HG02759 (cell line): ENCODE results near the gene FAM124B.
"Not testable (repeated sequence)": the region's sequence is repeated elsewhere in the genome, so short reads cannot be mapped to it uniquely, and the experiment has no call there.

Experiments used
- ATAC-seq: cut with Tn5 transposase; IDR thresholded peaks from one replicate; pipeline ENCODE4 v1.9.1; 2021; ENCODE audit warnings: mild to moderate bottlenecking, moderate library complexity; ENCODE audit not compliant: unreplicated experiment

The FAM124B gene

DNA sequence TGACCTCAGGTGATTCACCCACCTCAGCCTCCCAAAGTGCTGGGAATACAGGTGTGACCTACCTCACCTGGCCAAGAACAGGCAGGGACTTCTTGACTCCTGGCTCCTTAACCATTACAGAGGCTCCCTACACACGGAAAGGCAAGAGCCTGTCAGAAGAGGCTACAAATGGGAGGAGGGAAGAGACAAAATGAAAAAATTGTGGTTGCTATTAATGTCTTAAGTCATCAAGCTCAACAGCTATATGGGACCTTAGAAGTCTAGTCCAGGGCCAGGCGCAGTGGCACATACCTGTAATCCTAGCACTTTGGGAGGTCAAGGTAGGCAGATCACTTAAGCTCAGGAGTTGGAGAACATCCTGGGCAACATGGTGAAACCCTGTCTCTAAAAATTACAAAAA lies 11.5 kb upstream of the FAM124B start:
- no peak for ATAC-seq

DNA sequence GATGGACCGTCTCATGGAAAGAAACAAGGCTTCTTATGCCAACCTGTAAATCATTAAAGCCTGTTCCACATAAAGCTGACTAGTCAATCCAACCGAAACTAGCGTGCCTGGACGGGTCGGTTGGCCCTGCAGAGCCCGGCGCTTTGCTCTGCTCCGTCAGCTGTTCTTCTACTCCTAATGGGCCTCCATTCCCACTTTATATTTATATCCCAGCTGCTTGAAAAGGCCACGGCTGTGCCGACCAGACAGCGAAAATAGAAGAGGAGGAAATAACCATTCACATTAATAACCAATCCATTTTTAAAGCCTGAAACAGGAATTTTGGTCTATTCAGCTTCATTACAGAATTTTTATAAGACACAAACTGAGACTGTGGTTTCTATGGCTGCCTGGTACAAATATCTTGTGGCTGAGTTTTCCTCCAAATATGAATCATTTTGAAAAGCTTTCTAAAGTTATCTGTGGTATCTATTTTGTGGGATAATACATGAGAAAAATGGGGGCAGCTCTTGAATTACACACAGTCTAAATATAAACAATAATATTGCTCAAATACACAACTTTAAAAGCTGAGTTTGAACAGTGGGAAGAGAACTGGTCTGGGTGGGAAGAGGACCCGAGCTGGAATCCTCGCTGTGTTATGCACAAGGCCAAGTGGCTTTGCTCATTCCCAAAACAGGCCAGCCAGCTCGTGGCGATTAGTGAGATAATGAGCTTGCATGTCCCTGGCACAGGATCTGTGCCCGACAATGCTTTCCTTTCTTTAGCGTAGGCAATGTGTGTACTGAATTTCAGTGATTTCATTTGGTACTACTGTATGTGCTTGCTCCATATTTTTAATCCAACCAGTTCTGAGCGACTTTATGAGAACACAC lies 10.5 kb upstream of the FAM124B start:
- ATAC-seq: no peak

DNA sequence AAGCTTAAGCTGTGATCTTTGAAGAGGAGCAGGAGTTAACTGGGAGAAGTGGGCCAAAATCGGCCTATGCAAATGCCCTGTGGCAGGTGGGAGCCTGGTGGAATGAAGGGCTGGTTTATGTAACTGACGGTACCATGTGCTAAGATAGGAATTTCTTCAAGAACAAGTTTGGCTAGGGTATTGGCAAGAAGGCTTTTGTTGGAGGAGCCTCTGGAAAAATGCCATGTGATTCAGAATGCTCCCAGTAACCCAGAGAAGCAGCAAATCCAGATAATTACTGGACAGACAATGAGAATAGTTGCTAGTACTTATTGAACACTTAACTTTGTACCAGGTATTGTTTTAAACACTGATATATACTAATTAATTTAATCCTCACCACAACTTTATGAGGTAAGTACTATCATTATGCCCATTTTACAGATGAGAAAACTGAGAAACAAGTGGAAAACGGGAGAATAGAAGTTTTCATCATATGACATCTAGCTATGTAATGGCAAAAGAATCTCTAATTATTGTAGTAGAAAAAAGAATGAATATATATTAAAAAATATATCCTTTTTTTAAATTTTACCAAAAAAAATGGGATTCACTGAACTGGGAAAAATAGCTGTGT lies 9.1 kb upstream of the FAM124B start:
- no peak for ATAC-seq

DNA sequence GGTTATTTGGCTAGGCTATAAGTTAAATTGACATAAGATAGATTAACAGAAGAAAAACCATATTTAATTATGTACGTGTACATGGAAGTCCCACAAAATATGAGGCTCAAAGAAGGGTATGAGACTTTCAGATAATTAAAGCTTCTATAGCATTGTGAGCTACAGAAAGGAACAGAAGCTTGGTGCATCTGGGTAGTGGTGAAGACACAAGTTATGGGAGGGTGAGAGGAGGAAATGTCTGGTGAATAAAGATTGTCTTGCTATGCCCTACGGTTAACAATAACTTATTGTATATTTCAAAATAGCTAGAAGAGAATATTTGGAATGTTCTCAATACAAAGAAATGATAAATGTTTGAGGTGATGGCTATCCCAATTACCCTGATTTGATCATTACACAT lies 6.8 kb upstream of the FAM124B start:
- no peak for ATAC-seq

DNA sequence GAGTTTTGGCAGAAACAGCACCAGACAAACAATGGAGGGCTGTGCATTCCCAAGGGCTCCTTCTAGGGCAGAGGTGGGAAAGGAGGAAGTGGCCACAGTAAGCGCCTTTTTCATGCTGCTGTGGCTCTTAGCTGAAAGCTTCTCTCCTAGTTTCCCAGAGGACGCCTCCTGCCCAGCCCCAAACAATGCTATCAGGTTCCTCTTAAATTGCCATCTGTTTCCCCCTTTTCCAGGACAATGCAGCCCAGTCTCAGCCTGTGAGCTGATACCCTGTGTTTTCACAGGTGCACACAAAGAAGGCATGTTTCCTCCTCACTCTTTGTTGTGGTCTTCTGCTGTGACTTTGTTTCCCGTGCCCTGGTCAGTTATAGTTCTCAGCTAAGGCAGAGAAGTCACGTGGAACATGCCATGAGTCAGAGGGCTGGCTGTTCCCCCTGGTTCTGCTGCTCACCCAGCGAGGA lies 5.4 kb upstream of the FAM124B start:
- ATAC-seq: no peak

DNA sequence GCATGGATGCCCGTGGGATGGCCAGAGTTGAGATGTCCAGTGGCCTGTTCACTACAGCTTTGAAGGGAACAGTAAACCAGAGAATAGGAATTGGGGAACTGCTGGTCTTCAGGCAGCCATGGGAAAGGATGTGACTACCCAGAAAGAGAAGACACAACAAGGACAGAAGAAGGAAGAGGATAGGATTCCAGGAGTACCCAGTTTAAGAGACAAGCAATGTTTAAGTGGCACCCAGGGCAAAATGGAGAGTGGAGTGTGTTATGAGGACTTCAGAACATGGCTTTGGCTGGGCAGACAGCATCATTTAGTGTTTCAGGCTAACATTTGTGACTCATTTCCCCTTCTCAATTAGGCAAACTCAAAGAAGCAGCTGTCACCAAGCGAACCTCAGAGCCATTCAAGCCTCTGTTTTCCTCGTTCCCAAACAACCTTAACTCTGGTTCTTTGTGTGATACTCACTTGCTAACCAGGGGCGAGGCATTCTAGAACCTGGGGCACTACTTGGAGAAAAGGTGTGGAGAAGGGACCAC lies 4.0 kb upstream of the FAM124B start:
- ATAC-seq: no peak

DNA sequence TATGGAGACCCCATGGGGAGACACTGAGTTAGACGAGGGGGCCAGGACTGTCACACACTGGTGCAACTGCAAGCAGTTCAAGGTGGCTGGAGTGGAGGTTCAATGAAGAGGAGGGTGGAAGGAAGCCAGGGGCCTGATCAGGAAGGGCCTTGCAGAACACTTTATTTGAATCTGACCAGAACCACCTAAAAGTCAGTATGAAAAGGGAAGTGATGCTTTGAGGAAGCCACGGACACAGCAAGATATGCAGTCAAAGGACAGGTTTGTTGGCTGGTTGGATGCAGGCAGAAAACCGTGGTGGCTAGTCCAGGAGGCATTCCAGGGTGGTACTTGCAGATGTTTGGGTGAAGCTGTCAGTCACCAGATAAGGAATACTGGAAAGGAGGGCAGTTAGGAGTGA lies 3.5 kb upstream of the FAM124B start:
- peak; percentile 58 for ATAC-seq

DNA sequence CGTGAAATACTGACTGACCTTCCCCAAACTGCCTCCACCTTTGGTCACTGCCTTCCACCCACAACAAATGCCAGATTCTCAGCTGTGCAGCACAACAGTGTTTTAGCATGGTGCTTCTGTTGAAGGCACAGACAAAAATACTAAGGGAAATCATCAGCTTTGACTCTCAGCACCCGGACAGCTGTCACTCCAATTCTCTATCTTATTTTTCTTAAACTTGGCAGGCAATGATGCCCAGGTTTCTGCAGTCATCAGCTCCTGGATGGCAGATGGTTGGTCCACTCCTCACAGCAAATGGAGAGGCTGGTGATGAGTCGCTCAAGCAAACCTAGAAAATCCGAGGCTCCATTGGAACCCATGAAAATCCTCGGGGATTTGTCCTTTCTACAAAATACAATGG lies 2.9 kb upstream of the FAM124B start:
- no peak for ATAC-seq

DNA sequence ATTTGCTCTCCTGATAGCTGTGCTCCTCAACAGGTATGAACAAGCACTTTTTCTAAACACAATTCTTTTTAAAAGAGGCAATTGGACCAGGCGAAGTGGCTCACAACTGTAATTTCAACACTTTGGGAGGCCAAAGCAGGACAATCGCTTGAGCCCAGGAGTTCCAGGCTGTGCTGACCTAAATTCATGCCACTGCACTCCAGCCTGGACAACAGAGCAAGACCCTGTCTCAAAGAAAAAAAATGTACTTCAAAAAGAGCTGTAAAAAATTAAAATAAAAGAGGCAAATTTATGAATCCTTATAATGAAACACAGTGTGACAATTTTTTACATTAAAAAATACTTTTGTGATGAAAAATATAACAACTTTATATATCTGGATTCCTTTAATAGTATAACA lies 1.8 kb upstream of the FAM124B start:
- no peak for ATAC-seq

DNA sequence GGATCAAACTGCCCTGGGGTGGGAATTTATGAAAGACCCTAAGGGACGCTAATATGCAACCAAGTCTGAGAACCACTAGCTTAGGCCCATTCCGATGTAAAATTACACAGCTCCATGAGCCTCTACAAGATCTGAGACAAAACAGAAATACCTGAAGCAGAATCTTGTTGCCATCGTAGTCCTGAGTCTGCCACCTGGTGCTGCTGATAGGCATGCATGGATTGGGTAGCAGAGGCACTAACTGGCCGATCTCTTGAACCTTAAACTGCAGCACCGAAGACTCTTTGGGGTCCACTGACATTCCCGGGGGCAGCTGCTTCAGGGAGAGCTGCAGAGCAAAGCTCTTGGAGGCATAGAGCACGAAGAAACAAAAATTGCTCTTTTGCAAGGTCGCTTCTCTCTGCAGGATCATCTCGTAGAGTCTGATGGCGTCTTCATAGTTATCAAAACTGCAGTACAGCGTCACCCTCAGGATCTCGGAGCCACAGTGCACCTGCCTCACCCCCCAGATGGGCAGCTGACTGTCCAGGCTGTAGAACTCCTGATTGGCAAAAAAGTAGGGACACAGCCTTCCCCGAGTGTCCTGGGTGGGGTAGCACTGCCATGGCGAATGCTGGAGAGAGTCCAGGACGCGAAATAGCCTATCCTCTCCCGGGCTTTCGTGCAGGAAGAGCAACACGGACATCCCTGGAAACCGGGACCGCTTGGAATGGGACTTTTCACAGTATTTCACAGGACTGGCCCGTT lies 848 bp downstream of the FAM124B start:
- ATAC-seq: no peak

DNA sequence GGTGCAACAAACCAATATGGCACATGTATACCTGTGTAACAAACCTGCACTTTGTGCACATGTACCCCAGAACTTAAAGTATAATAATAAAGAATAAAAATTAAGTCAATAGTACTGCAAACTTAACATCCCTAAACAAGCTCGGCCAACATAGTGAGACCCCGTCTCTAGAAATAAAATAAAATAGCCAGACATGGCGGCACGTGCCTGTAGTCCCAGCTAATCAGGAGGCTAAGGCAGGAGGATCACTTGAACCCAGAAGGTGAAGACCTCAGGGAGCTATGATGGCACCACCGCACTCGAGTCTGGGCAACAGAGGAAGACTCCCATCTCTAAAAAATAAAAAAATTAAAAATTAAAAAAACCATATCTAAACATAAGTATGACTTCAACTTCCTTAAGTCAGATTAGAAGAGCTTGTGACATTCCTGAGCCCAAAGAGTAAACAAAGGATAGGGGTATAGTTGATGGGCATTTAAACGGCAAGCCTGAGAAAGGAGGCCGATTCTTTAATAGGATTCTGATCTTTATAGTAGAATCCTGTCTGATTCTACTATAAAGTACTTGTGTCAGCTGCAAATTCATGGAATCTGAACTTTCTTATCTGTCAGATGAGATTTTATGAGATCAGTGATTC lies 1.6 kb downstream of the FAM124B start:
- ATAC-seq: no peak

DNA sequence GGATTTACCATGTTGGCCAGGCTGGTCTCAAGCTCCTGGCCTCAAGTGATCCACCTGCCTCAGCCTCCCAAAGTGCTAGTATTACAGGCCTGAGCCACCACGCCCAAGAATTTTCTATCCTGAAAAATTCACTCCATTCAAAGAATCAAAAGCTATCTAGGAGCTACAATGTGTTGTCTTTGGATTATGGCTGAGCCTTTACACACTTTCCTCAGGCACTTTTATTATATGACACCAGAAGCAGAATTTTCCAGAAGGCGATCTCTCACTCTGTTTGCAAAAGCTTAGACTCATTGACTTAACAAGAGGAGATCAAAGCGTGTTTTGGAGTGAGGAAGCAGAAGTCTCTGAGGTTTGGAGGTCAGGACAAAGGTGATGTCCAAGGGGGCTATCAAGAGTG lies 3.6 kb downstream of the FAM124B start:
- ATAC-seq: no peak

DNA sequence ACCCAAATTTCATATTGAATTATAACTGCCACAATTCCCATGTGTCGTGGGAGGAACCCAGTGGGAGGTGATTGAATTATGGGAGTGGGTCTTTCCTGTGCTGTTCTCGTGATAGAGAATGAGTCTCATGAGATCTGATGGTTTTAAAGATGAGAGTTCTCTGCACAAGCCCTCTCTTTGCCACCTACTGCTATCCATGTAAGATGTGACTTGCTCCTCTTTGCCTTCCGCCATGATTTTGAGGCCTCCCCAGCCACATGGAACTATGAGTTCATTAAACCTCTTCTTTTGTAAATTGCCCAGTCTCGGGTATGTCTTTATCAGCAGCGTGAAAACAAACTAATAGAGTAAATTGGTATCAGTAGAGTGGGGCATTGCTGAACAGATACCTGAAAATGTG lies 4.8 kb downstream of the FAM124B start:
- ATAC-seq: not testable (repeated sequence)

DNA sequence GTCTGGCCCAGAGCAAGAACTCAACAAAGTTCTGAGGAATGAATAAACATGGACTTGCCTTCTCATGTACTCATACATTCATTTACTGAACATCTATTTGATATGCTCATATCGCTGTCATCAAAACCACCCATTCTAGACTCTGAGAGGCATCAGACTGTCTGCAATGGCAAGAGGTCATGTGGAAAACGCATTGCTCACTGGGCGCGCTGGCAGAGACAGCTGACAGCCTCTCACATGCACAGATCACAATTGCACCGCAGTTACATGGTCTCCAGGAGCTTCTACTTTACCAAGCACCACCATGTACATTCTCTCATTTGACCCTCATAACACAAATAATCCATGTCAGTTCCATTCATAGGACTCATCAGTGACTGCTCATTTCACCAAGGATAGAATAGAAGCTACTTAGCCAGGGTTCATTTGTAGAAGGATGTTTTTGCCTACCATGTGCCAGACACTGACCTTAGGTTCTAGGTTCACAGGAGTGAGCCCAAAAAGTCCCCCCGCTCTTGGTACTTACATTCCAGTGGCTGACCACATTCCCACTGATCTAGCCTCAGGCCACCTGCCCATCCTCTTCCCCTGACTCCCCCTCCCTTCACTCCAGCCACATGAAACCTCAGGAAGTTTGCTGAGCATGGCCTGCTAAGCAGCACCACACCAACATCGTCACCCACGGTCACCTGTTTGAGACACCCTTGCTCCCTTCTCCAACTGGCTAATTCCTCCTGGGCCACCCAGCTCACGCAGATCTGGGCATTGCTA lies 6.1 kb downstream of the FAM124B start:
- no peak for ATAC-seq

DNA sequence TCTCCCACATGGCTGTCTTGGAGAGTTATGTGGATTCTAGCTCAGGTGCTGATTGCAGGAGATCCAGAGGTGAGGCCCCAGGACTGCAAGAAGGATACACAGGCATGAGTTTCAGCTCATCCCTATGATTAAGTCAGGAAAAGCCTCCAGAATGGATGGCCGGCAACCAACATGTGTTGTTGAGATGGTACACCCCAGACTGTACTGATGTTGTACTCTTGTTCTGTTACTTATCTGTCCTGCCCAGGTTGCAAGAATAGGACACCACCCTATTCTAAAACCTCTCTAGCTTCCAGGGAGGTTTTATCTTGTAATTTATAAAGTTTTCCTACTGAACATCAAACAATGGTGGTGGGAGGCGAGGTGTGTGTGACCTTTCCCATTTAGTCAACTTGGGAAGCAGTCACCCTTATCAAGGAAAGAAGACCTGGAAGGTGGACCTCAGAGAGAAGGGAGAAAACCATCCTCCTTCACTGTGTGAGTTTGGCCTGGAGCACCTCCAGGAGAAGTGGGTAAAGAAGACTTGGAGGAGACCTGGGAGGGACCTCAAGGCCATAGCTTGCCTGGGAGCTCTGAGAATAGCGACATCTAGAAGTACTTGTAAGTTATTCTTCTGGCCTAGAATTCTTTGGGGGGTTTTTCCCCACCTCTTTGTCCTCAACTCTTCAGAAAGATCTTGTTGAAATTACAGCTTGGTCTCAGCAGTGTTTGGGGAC lies 8.6 kb downstream of the FAM124B start:
- ATAC-seq: no peak

DNA sequence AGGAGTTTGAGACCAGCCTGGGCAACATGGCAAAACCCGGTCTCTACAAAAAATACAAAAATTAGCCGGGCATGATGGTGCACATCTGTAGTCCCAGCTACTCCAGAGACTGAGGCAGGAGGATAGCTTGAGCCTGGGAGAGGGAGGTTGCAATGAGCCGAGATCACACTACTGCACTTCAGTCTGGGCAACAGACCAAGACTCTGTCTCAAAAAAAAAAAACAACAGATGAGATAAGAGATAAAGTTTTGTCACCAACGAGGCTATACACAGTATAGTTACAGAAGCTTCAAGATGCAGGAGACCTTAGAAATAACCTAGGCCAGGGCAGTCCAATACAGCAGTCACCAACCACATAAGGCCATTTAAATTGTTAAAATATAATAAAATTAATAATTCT lies 9.4 kb downstream of the FAM124B start:
- no peak for ATAC-seq

DNA sequence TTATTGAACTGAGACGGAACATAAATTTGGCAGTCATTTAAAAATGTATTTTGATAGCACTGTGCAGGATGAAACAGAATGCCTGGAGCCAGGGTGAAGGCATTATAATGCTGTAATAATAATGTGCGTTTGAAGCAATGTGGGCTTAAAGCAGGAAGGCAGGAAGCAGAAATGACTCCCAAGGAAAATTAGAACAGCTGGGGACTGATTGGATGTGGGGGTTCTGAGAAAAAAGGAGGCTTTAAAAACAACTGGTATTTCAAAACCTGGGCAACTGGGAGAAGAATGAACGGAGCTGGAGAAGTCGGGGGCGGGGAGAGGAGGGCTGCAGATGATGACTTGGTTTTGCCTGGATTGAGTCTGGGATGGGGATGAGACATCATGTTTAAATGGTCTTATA lies 12.6 kb downstream of the FAM124B start:
- ATAC-seq: no peak

DNA sequence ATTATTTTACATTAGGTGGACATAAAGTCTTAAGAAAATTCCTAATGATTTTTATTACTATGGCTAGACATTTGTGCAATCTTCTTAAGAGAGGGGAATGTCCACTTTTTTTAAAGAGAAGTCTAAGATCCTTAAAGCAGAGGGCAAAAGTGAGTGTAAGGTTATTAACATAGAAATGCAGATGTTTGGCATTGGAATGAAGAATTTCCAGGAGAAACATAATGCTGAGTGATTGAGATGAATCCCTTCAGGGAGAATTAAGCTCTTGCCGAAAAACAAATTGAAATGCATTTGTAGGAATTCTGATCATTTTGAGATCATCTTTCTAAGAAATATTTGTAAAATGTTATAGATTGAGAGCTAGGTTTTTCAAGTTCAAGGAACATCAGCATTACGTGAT lies 15.0 kb downstream of the FAM124B start:
- no peak for ATAC-seq

DNA sequence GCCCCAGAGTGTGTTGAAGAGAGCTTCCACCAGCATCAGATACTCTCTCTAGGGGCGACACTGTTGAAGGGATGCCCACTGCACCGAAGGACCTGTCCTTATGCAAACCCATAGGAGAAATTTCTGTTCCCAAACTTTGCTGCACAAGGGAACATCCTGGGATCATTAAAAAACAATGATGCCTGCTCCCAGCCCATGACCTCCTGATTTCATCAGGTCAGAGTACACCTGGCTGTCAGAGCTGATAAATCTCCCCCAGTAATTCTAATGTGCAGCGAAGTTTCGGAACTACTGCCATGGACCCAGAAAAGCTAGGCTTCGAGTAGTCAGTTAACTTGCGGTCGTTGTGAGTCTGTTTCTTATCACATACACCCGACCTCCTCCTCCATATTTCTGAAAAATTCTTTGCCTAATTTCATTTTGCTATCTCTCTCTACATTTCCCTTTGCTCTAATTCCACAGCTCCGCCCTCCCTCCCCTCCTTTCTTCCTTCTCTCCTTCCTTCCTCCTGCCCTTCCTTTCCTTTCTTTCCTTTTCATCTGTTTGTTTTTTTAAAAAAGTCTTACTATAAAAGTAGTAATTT lies 18.8 kb downstream of the FAM124B start:
- no peak for ATAC-seq
